Epithelial cell of umbilical artery (primary cell): Measurements from ENCODE around the gene ZNF430. TPM values are rescaled to one million over a fixed set of nuclear protein-coding genes. Genes with fewer than 3 reads are reported as not detected.

Experiments used
- total RNA-seq: library from RNA; depleted of rRNA; stranded (reverse); fragments of >200 nt; gene quantifications from 2 replicates; pipeline ENCODE4 v1.2.3, GENCODE V29; 2014

Gene ZNF430
- 8.8 and 10.0 TPM in 2 replicates for total RNA-seq

DNA sequence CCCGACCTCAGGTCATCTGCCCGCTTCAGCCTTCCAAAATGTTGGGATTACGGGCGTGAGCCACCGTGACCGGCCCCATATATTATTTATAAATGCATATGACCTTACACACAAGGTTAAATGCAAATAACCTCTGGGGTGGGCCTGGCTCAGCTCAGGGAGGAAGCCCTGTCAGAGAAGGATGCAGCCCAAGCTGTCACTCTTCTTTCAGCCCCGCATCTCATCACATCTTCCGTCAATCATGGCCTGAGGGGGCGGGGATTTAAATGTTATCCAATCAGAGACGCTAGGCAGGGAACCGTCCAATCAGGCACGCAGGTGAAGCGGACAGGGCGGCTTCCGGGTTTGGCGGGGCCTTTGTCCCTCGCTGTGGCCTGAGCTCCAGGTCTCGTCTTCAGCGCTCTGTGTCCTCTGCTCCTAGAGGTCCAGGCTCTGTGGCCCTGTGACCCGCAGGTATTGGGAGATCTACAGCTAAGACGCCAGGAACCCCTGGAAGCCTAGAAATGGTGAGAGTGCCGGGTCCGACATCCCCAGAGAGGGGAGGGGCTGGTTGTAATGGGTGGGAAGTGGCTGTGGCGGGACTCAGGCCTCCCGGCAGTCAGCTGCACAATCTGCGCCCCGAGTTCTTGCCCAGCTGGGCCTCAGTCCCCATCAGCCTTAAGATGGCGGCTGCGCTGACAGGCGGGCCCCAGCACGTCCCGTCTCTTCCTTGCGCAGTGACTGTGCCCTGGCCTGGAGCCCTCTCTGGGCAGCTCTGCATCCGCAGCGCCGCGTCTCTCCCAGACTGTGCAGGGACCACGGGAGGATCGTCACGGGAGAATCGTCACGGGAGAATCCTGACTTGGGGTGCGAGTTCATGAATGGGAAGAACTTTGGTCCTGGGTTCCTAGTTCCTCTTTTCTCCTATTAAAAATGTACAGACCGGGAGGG is at the start of gene ZNF430:
Gene ZNF430, plus strand, starts transcription at position 360 of the 930 bp plus-strand sequence. Its CDS starts 144 bp downstream, at position 504.

DNA sequence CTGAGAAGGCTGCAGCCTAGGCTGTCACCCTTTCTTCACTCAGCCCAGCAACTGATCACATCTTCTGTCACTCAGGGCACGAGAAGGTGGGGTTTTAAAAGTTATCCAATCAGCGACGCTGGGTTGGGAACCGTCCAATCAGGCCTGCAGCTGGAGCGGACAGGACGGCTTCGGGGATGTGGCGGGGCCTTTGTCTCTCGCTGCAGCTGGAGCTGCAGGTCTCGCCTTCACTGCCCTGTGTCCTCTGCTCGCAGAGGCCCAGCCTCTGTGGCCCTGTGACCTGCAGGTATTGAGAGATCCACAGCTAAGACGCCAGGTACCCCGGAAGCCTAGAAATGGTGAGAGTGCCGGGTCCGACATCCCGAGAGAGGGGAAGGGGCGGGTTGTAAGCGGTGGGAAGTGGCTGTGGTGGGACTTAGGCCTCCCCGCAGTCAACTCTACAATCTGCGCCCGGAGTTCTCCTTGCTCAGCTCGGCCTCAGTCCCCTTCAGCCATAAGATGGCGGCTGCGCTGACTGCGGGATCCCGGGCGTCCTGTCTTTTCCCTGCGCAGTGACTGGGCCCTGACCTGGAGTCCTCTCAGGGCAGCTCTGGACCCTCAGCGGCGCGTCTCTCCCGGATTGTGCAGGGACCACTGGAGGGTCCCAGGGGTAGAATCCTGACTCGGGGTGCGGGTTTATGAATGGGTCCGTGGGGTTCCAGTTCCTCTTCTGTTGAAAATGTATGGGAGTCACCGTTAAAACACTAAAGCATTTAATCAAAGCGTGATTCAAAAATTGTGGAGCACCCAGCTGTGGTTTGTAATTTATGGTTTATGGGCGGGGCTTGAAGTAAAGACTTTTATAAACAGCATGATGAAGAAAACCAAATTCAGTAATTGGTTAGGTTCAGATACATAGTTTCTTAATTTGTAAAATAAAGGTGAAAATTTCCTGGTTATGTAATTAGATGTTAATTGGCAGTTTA is 61.8 kb downstream of the ZNF430 start, which contains the start of gene ZNF714:
Gene ZNF714, plus strand, starts transcription at position 193 of the 965 bp plus-strand sequence. CDS start 16,066 bp downstream, outside the sequence.

Other genes with a start within 250 kb of the ZNF430 start
- gene ZNF66, start 244.4 kb upstream of the ZNF430 start, total RNA-seq = 2.3 and 4.3 TPM in 2 replicates
- gene ZNF85, start 97.4 kb upstream of the ZNF430 start, total RNA-seq = 4.9 and 8.1 TPM in 2 replicates
- gene ZNF714, start 61.5 kb downstream of the ZNF430 start, total RNA-seq = 8.4 and 10.5 TPM in 2 replicates
- gene ZNF431, start 121.4 kb downstream of the ZNF430 start, total RNA-seq = 2.6 and 4.0 TPM in 2 replicates